Measurements from ENCODE around the gene PSTPIP1. TPM values are rescaled to one million over a fixed set of nuclear protein-coding genes. Genes with fewer than 3 reads are reported as not detected.

The PSTPIP1 gene
- total and polyA plus RNA-seq, 2 of the 8 experiments (the other 6 are each of a cell fraction or from before 2014, with no cell fraction given), result 1.6 to 1.8 TPM

GRCh38 chr15:77013776-77014131, 18.8 kb downstream of the PSTPIP1 start:
- Histone ChIP-seq H2AFZ (ENCODE audit: low read length) (no peak overlapping the region), H2BK120ac (replicated peaks; ENCODE audit: low read depth, low read length) (no peak overlapping the region), H3K27me3 (replicated peaks in 1 of 4; ENCODE audit: control insufficient read depth in 3 of 4, extremely low read depth in 1 of 4, insufficient read depth in 3 of 4, low read length in 3 of 4) (no peaks in the 10 kb centered on the region), H3K36me3 (ENCODE audit: control insufficient read depth in 2 of 4, insufficient read depth in 4 of 4, low read length in 3 of 4) (no peaks in the 10 kb centered on the region), H3K4me2 (ENCODE audit: insufficient read depth in 1 of 2, low read depth in 2 of 2, low read length in 2 of 2) (no peak overlapping the region), H2BK5ac (ENCODE audit: low read depth, low read length) (no peak overlapping the region), H3K27ac (ENCODE audit: low read depth, low read length) (no peak overlapping the region), H2AK5ac (ENCODE audit: low read depth, low read length) (no peak overlapping the region), H2BK20ac (ENCODE audit: low read length) (no peak overlapping the region), H2BK15ac (ENCODE audit: low read length) (no peak overlapping the region), H3K56ac (replicated peaks; ENCODE audit: insufficient read length, low read depth, low read length) (no peak overlapping the region), H3K79me1 (ENCODE audit: low read depth, low read length) (no peaks in the 10 kb centered on the region), H3K14ac (ENCODE audit: insufficient read length) (no peak overlapping the region), H3K23me2 (ENCODE audit: low read depth, low read length) (peaks cover 5% of the 10 kb centered on the region; the same call in 1 of the 2 replicates), H2BK12ac (ENCODE audit: low read depth, low read length) (no peak overlapping the region), H4K20me1 (replicated peaks in 1 of 2; ENCODE audit: control insufficient read depth in 1 of 2, insufficient read depth in 2 of 2, low read length in 2 of 2) (no peaks in the 10 kb centered on the region), H3K23ac (ENCODE audit: insufficient read length) (no peak overlapping the region), H3K79me2 (ENCODE audit: control insufficient read depth in 1 of 2, insufficient read depth in 2 of 2, low read length in 2 of 2) (no peaks in the 10 kb centered on the region), H4K91ac (replicated peaks; ENCODE audit: insufficient read length, low read length) (no peak overlapping the region), H3K9ac (replicated peaks in 1 of 4; ENCODE audit: extremely low read depth in 1 of 4, low read depth in 3 of 4, low read length in 3 of 4) (no peak overlapping the region), H4K8ac (ENCODE audit: extremely low read depth, insufficient read depth, low read length) (no peak overlapping the region), H4K5ac (ENCODE audit: insufficient read length, low read depth, low read length) (no peak overlapping the region), H3K4ac (replicated peaks; ENCODE audit: insufficient read length, low read depth, low read length) (no peak overlapping the region), H3K4me3 (ENCODE audit: extremely low read depth in 1 of 4, insufficient read depth in 2 of 4, low read depth in 3 of 4, low read length in 4 of 4) (no peak overlapping the region), H3K9me3 (ENCODE audit: insufficient read depth in 2 of 2, low read depth in 1 of 2, low read length in 1 of 2) (no peaks in the 10 kb centered on the region), H3K4me1 (replicated peaks in 1 of 4; ENCODE audit: control insufficient read depth in 3 of 4, insufficient read depth in 4 of 4, low read length in 3 of 4) (peaks cover 0 to 4% (median 0%) of the 10 kb centered on the region in 4 experiments; a peak in 1 of 7 replicates), H3K18ac (ENCODE audit: extremely low read depth, low read length) (no peak overlapping the region)
- CTCF ChIA-PET (ENCODE audit: partially characterized antibody), result interaction anchor here (1.0 to 2.2 kb wide), 6 partner anchors 9 to 87 kb away, joined by 3 to 10 read pairs (median 4); no protein-coding TSS in a partner anchor
- TF ChIP-seq JUND (IDR thresholded peaks at IDR 0.05; ENCODE audit: low read length), result peak; percentile 72
- TF ChIP-seq MAFK (IDR thresholded peaks at IDR 0.05; ENCODE audit: low read depth, low read length), result no peak
- no peak for FAIRE-seq
- 97% methylated on average over 3 of the region's 6 CpGs; no CpG with 5 or more reads in 1 of the 2 experiments for WGBS, 2 experiments (ENCODE audit: extremely low coverage in 1 of 2, insufficient coverage in 1 of 2, insufficient read length in 1 of 2, insufficient replicate concordance in 2 of 2, low coverage in 1 of 2, low lambda C conversion rate in 2 of 2, missing lambda C conversion rate in 1 of 2)
- POLR2A ChIA-PET (ENCODE audit: partially characterized antibody), result no interaction called here
- DNase-seq (ENCODE audit: low read depth in 1 of 2, low spot score in 2 of 2), result no peak
